T-cell (primary cell): Measurements from ENCODE around the gene SEC61G. TPM values are rescaled to one million over a fixed set of nuclear protein-coding genes. Genes with fewer than 3 reads are reported as not detected.

Source experiments
- ATAC-seq, 4 experiments: fragments of 200-7000 bp in 3 of 4; fragments of 150-1000 bp in 1 of 4; cut with Tn5 transposase; replicated peaks in 1 of 4; 1 replicate in 3 of 4; 2 replicates in 1 of 4; pipeline ENCODE4 v1.10.0; 2021; ENCODE audit warnings: moderate library complexity in 3 of 4, mild to moderate bottlenecking in 2 of 4, moderate number of reproducible peaks in 1 of 4
- CTCF ChIA-PET, 2 donors: fragments of 300-600 bp; sonication (Branson Sonifier 250); formaldehyde crosslinking; loops; one replicate each; lab custom pipeline; 2022; ENCODE audit warnings: antibody characterized with exemption in 2 of 2; lab: Charles Lee
- POLR2A ChIA-PET, 2 donors: fragments of 300-600 bp; sonication (Branson Sonifier 250); formaldehyde crosslinking; loops; one replicate each; lab custom pipeline; 2022; ENCODE audit warnings: antibody characterized with exemption in 2 of 2; lab: Charles Lee
- DNase-seq, 35 experiments: peaks; one replicate each; pipeline versions ENCODE4 v3.0.0 to v3.0.0-alpha.2; 2013 to 2023
- H3K27ac ChIP-seq: one replicate; pipeline ENCODE4 v1.5.1; 2013; ENCODE audit warnings: low read length
- H3K27me3 ChIP-seq, 2 experiments: replicated peaks in 1 of 2; 1 replicate in 1 of 2; 2 replicates in 1 of 2; pipeline versions ENCODE4 v1.6.1 to v1.7.0; 2013; ENCODE audit warnings: low read length in 1 of 2, mixed read lengths in 1 of 2; ENCODE audit not compliant: control insufficient read depth in 2 of 2, insufficient read depth in 2 of 2; ENCODE audit errors: extremely low read depth in 1 of 2
- H3K36me3 ChIP-seq, 2 donors: 1 replicate in 1 of 2; 2 replicates in 1 of 2; pipeline versions ENCODE4 v1.6.1 to v1.7.0; 2013; ENCODE audit warnings: low read length in 1 of 2; ENCODE audit not compliant: control insufficient read depth in 2 of 2, insufficient read depth in 1 of 2; ENCODE audit errors: extremely low read depth in 1 of 2
- H3K4me1 ChIP-seq, 2 experiments: 1 replicate in 1 of 2; 2 replicates in 1 of 2; pipeline versions ENCODE4 v1.6.1 to v1.7.0; 2013; ENCODE audit warnings: low read length in 2 of 2, mixed read lengths in 1 of 2; ENCODE audit not compliant: insufficient read depth in 2 of 2, control insufficient read depth in 1 of 2; ENCODE audit errors: extremely low read depth in 1 of 2
- H3K4me3 ChIP-seq, 2 donors: 1 replicate in 1 of 2; 2 replicates in 1 of 2; pipeline versions ENCODE4 v1.5.1 to v1.7.0; 2013; ENCODE audit warnings: mild to moderate bottlenecking in 2 of 2, low read length in 1 of 2, moderate library complexity in 1 of 2; ENCODE audit not compliant: control insufficient read depth in 1 of 2; ENCODE audit errors: extremely low read depth in 1 of 2
- H3K9me3 ChIP-seq: 2 replicates; pipeline ENCODE4 v1.7.0; 2013
- H3K27ac Mint-ChIP-seq, 2 donors: one replicate each; pipeline ENCODE4 v1.8.0; 2020 to 2021; ENCODE audit warnings: mild to moderate bottlenecking in 2 of 2, mixed read lengths in 2 of 2
- H3K27me3 Mint-ChIP-seq, 2 donors: one replicate each; pipeline ENCODE4 v1.8.0; 2021 to 2022; ENCODE audit warnings: mixed read lengths in 2 of 2
- H3K36me3 Mint-ChIP-seq: one replicate; pipeline ENCODE4 v1.8.0; 2021; ENCODE audit warnings: mixed read lengths
- H3K4me1 Mint-ChIP-seq, 3 donors: one replicate each; pipeline ENCODE4 v1.8.0; 2020 to 2022; ENCODE audit warnings: mixed read lengths in 3 of 3, mild to moderate bottlenecking in 1 of 3
- H3K4me3 Mint-ChIP-seq, 3 donors: one replicate each; pipeline ENCODE4 v1.8.0; 2020 to 2022; ENCODE audit warnings: mild to moderate bottlenecking in 3 of 3, mixed read lengths in 3 of 3, moderate library complexity in 3 of 3
- H3K9me3 Mint-ChIP-seq, 3 donors: one replicate each; pipeline ENCODE4 v1.8.0; 2020 to 2022; ENCODE audit warnings: mixed read lengths in 3 of 3
- WGBS: methylation state at CpG from one replicate; pipeline ENCODE4 v1.1.5; 2013; ENCODE audit warnings: missing lambda C conversion rate; ENCODE audit not compliant: insufficient coverage; 5-methylcytosine and 5-hydroxymethylcytosine counted together
- total RNA-seq, 35 experiments: library from RNA in 6 of 35; stranded (reverse) in 6 of 35; fragments of 120-200 nt in 1 of 35; gene quantifications; one replicate each; pipeline versions ENCODE4 v1.2.1 to v1.2.4 and lab custom pipeline; 2013 to 2026

SEC61G gene
- total RNA-seq, 5 donors from 2014 or later (not counting 1 experiment from before 2014, with no cell fraction given), result 42.7 to 65.1 (median 62.1) TPM

- Histone ChIP-seq H3K4me3 (no peak overlapping the region), H3K27me3 (peaks cover 7 to 13% of the 10 kb centered on the region in 2 experiments), H3K36me3 (no peaks in the 10 kb centered on the region), H3K9me3 (no peaks in the 10 kb centered on the region), H3K27ac (no peak overlapping the region), H3K4me1 (peaks cover 0 to 4% of the 10 kb centered on the region in 2 experiments)
- ATAC-seq (no peak), DNase-seq (no peak)
- H3K4me3 Mint-ChIP-seq, result no peak overlapping the region
- H3K36me3 Mint-ChIP-seq, result no peaks in the 10 kb centered on the region
- H3K9me3 Mint-ChIP-seq, result peaks cover 12 to 13% (median 13%) of the 10 kb centered on the region in 3 donors
- H3K4me1 Mint-ChIP-seq, result peaks cover 6 to 13% (median 8%) of the 10 kb centered on the region in 3 donors
- ChIA-PET POLR2A (no interaction called here), CTCF (interaction anchor here (0.5 to 2.6 kb wide), 7 partner anchors 13 to 1329 kb away, joined by 3 to 22 read pairs (median 9); partner anchors contain the start of gene SEC61G (in 1 of the 2))
- no peak overlapping the region for H3K27ac Mint-ChIP-seq
- WGBS, result 89% methylated on average over 16 of the region's 18 CpGs
- peaks cover 6 to 11% of the 10 kb centered on the region in 2 donors for H3K27me3 Mint-ChIP-seq
Measured at GRCh38 chr7:54774785-54775740, 16.1 kb upstream of the SEC61G start.

- Histone ChIP-seq H3K4me3 (peak overlapping the region in 1 of 2 donors; percentile 39), H3K27me3 (peaks cover 6 to 18% of the 10 kb centered on the region in 2 experiments), H3K9me3 (no peaks in the 10 kb centered on the region), H3K36me3 (no peaks in the 10 kb centered on the region), H3K4me1 (peaks cover 0 to 4% of the 10 kb centered on the region in 2 experiments), H3K27ac (no peak overlapping the region)
- CTCF ChIA-PET, result interaction anchor here (0.6 to 2.6 kb wide), 14 partner anchors 12 to 825 kb away, joined by 3 to 22 read pairs (median 4); partner anchors contain the start of gene SEC61G (in 2 of the 2)
- H3K36me3 Mint-ChIP-seq, result no peaks in the 10 kb centered on the region
- WGBS, result 10% methylated on average over 9 of the region's 18 CpGs
- peaks cover 12 to 13% (median 13%) of the 10 kb centered on the region in 3 donors for H3K9me3 Mint-ChIP-seq
- H3K27me3 Mint-ChIP-seq, result peaks cover 20 to 21% of the 10 kb centered on the region in 2 donors
- peak overlapping the region; percentile 77 to 80 (median 78) for H3K4me3 Mint-ChIP-seq
- DNase-seq (peak; percentile 24 to 74 (median 49)), ATAC-seq (peak; percentile 71 to 86 (median 82))
- H3K27ac Mint-ChIP-seq, result peak overlapping the region; percentile 74 to 83
- POLR2A ChIA-PET, result interaction anchor here (0.6 to 1.0 kb wide), 2 partner anchors 13 to 15 kb away, joined by 3 to 11 read pairs; no protein-coding TSS in a partner anchor
- peaks cover 6 to 13% (median 8%) of the 10 kb centered on the region in 3 donors for H3K4me1 Mint-ChIP-seq
Measured at GRCh38 chr7:54773472-54774399, 14.7 kb upstream of the SEC61G start.

GRCh38 chr7:54769203-54769602 lies 10.2 kb upstream of the SEC61G start:
- Histone ChIP-seq H3K4me3 (no peak overlapping the region), H3K4me1 (peaks cover 0 to 2% of the 10 kb centered on the region in 2 experiments), H3K9me3 (no peaks in the 10 kb centered on the region), H3K36me3 (no peaks in the 10 kb centered on the region), H3K27ac (no peak overlapping the region), H3K27me3 (peaks cover 6 to 18% of the 10 kb centered on the region in 2 experiments)
- peaks cover 6 to 12% (median 8%) of the 10 kb centered on the region in 3 donors for H3K4me1 Mint-ChIP-seq
- ATAC-seq (no peak), DNase-seq (no peak)
- H3K9me3 Mint-ChIP-seq, result no peaks in the 10 kb centered on the region
- H3K36me3 Mint-ChIP-seq, result no peaks in the 10 kb centered on the region
- H3K27me3 Mint-ChIP-seq, result peaks cover 34 to 36% of the 10 kb centered on the region in 2 donors
- POLR2A ChIA-PET, result no interaction called here
- no peak overlapping the region for H3K4me3 Mint-ChIP-seq
- no CpG with 5 or more reads among the region's 2 CpGs for WGBS
- H3K27ac Mint-ChIP-seq, result no peak overlapping the region
- CTCF ChIA-PET, result interaction anchor here in 1 of 2 donors (1.2 kb wide), 1 partner anchor 10 kb away, joined by 5 read pairs; the partner anchor contains the start of gene SEC61G

- H3K27ac ChIP-seq, result no peak overlapping the region
- Mint-ChIP-seq H3K4me3 (no peak overlapping the region), H3K36me3 (no peaks in the 10 kb centered on the region), H3K27ac (no peak overlapping the region), H3K9me3 (no peaks in the 10 kb centered on the region), H3K27me3 (peaks cover 29 to 32% of the 10 kb centered on the region in 2 donors), H3K4me1 (peaks cover 4 to 5% (median 5%) of the 10 kb centered on the region in 3 donors)
- ATAC-seq, result no peak
- POLR2A ChIA-PET, result no interaction called here
- H3K4me1 ChIP-seq, result peaks cover 0 to under 1% of the 10 kb centered on the region in 2 experiments
- WGBS, result 97% methylated on average over 3 of the region's 9 CpGs
- CTCF ChIA-PET, result interaction anchor here in 1 of 2 donors (0.6 kb wide), 1 partner anchor 13 kb away, joined by 3 read pairs; no protein-coding TSS in a partner anchor
- no peaks in the 10 kb centered on the region for H3K9me3 ChIP-seq
- H3K4me3 ChIP-seq, result no peak overlapping the region
- DNase-seq, result no peak
- H3K27me3 ChIP-seq, result peaks cover 0 to 17% of the 10 kb centered on the region in 2 experiments
- H3K36me3 ChIP-seq, result no peaks in the 10 kb centered on the region
Measured at GRCh38 chr7:54764861-54765260, 5.8 kb upstream of the SEC61G start.

- Mint-ChIP-seq H3K36me3 (peaks cover 17% of the 10 kb centered on the region), H3K9me3 (no peaks in the 10 kb centered on the region), H3K4me1 (peaks cover 33 to 44% (median 44%) of the 10 kb centered on the region in 3 donors), H3K27me3 (no peaks in the 10 kb centered on the region), H3K4me3 (peak overlapping the region; percentile 96 to 100 (median 97)), H3K27ac (no peak overlapping the region)
- ChIA-PET POLR2A (interaction anchor here in 1 of 2 donors (1.1 kb wide), 1 partner anchor 1349 kb away, joined by 3 read pairs; the partner anchor contains the start of gene CHCHD2), CTCF (no interaction called here)
- 100% methylated on average over 4 of the region's 6 CpGs for whole genome bisulfite sequencing
- DNase-seq (no peak), ATAC-seq (no peak)
- Histone ChIP-seq H3K27me3 (no peaks in the 10 kb centered on the region), H3K9me3 (no peaks in the 10 kb centered on the region), H3K27ac (no peak overlapping the region), H3K4me3 (peak overlapping the region in 1 of 2 donors; percentile 77), H3K4me1 (peaks cover 13% of the 10 kb centered on the region in 2 experiments), H3K36me3 (peaks cover 0 to 16% of the 10 kb centered on the region in 2 donors)
Measured at GRCh38 chr7:54757711-54758110, 1.3 kb downstream of the SEC61G start.
